ENCODE data around the gene ATP6V1B1.

ATP6V1B1 gene

DNA sequence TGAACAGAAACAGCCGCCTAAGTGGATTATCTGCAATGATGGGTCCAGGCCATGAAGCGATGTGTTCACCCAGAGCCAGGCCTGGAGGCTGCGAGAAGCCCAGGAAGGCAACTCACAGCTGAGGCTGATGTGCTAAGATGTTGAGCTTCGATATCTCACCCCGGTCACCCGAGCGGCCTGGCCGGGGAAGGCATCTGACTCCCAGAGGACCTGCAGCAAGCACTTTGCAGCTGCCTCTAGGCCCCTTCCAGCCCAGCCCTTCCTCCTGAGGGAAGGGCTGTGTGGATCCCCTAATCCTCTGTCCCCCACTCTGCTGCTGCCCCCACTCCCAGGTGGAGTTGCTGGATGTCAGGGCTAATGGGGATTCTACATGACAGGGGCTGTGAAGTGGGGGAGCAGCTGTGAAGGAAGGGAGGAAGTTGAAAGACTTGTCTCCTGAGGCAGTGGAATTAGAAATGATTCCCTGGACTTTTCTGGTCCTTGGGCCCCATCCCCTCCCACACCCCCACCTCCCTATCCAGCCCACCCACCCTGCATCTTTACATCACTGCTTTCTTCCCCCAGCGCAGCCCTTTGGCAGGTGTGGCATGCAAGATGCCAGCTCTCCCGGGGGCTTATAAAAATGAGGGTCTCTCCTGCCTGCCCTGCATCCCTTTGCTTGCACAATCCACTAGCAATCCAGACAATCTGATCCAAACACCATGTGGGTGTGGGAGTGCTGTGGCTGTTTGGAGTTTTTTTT lies 4.3 kb downstream of the ATP6V1B1 start:
- Histone ChIP-seq H3K27me3 (ENCODE audit: low read depth, low read length) (no peaks in the 10 kb centered on the region), H3K27ac (ENCODE audit: low read length) (no peak overlapping the region), H3K36me3 (ENCODE audit: control insufficient read depth in 1 of 2, insufficient read depth in 2 of 2, low read length in 2 of 2) (no peaks in the 10 kb centered on the region), H3K9me3 (ENCODE audit: control insufficient read depth in 1 of 2, low read length in 2 of 2) (no peaks in the 10 kb centered on the region), H3K4me3 (ENCODE audit: low read depth in 1 of 2, low read length in 2 of 2) (no peak overlapping the region), H3K4me1 (ENCODE audit: control insufficient read depth in 1 of 2, insufficient read depth in 2 of 2, low read length in 2 of 2) (no peaks in the 10 kb centered on the region)

DNA sequence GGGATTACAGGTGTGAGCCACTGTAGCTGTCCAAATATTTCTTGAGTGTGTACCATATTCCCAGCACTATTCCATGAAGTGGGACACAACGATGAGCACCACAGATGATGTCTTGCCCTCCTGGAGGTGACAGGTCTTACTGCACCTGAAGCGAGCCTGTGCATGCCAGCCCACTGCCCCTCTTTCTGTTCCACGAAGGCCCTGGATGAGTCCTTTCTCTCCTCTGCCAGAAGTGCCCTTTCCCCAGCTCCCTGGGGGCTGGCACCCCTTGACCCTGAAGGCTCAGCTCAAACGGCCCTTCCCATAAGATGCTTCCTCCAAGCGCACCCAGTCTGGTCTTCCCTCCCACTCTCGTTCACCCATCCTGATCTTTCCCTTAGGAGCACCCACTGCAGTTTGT lies 5.5 kb downstream of the ATP6V1B1 start:
- Histone ChIP-seq H3K4me3 (ENCODE audit: low read depth in 1 of 2, low read length in 2 of 2) (no peak overlapping the region), H3K36me3 (ENCODE audit: control insufficient read depth in 1 of 2, insufficient read depth in 2 of 2, low read length in 2 of 2) (no peaks in the 10 kb centered on the region), H3K4me1 (ENCODE audit: control insufficient read depth in 1 of 2, insufficient read depth in 2 of 2, low read length in 2 of 2) (no peaks in the 10 kb centered on the region), H3K27ac (ENCODE audit: low read length) (no peak overlapping the region), H3K9me3 (ENCODE audit: control insufficient read depth in 1 of 2, low read length in 2 of 2) (no peaks in the 10 kb centered on the region), H3K27me3 (ENCODE audit: low read depth, low read length) (no peaks in the 10 kb centered on the region)

DNA sequence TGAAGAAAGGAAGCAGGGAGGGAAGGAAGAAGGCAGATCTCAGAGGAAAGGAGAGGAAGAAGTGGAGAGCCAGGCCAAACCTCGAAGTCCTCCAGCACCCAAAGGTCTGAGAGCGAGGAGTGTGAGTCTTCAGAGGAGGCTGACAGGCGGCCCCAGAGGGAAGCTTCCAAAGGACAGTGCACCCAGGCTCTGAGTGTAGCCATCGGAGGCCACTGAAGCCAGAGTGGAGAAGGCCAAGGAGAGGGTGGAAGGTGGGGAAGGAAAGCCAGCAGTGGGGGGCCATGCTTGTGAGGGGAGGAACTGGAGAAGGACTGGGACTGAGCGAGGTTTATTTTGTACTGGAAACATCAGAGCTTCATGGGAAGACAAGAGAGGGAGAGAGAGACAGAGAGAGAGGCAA lies 6.0 kb downstream of the ATP6V1B1 start:
- no peaks in the 10 kb centered on the region for H3K4me1 ChIP-seq (ENCODE audit: control insufficient read depth in 1 of 2, insufficient read depth in 2 of 2, low read length in 2 of 2)
- no peaks in the 10 kb centered on the region for H3K9me3 ChIP-seq (ENCODE audit: control insufficient read depth in 1 of 2, low read length in 2 of 2)
- H3K27me3 ChIP-seq (ENCODE audit: low read depth, low read length), result peaks cover 3% of the 10 kb centered on the region
- no peak overlapping the region for H3K4me3 ChIP-seq (ENCODE audit: low read depth in 1 of 2, low read length in 2 of 2)
- no peak overlapping the region for H3K27ac ChIP-seq (ENCODE audit: low read length)
- no peaks in the 10 kb centered on the region for H3K36me3 ChIP-seq (ENCODE audit: control insufficient read depth in 1 of 2, insufficient read depth in 2 of 2, low read length in 2 of 2)

DNA sequence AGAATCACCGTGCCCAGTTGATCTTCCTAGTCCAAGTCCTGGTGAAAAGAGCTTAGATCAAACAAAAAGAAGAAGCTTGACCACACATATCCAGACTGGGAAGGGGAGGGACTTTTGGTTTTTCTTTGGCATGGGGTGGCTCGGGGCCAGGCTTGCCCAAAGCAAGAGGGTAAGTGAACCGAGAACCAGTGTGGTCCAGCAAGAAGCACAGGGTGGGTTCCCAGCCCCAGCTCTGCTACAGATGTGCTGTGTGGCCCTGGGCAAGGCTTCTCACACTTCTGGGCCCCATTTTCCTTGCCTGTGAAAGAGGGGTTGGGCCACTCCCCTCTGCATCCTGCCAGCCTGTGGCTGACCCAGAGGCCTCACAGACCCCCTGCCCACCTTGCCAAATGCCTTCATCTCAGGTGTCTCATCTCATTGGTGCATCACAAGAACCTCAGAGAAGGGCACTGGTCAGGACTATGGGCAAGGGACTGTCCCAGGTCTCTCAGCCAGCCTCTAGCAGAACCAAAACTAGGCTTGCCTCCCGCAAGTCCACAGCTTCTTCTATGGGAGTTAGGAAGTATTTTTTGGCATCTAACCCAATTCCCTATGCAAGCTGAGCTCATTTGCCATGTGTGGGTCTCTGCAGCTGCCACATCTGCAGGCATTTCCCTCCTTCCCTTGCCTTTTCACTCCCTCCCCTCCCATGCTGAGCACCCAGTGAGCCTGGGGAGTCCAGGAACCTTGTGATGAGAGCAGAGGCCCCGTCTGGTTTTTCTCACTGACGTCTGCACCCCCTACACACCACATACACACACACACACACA lies 6.9 kb downstream of the ATP6V1B1 start:
- H3K27ac ChIP-seq (ENCODE audit: low read length), result no peak overlapping the region
- no peak overlapping the region for H3K4me3 ChIP-seq (ENCODE audit: low read depth in 1 of 2, low read length in 2 of 2)
- H3K27me3 ChIP-seq (ENCODE audit: low read depth, low read length), result peaks cover 12% of the 10 kb centered on the region
- H3K36me3 ChIP-seq (ENCODE audit: control insufficient read depth in 1 of 2, insufficient read depth in 2 of 2, low read length in 2 of 2), result no peaks in the 10 kb centered on the region
- H3K4me1 ChIP-seq (ENCODE audit: control insufficient read depth in 1 of 2, insufficient read depth in 2 of 2, low read length in 2 of 2), result no peaks in the 10 kb centered on the region
- H3K9me3 ChIP-seq (ENCODE audit: control insufficient read depth in 1 of 2, low read length in 2 of 2), result no peaks in the 10 kb centered on the region

DNA sequence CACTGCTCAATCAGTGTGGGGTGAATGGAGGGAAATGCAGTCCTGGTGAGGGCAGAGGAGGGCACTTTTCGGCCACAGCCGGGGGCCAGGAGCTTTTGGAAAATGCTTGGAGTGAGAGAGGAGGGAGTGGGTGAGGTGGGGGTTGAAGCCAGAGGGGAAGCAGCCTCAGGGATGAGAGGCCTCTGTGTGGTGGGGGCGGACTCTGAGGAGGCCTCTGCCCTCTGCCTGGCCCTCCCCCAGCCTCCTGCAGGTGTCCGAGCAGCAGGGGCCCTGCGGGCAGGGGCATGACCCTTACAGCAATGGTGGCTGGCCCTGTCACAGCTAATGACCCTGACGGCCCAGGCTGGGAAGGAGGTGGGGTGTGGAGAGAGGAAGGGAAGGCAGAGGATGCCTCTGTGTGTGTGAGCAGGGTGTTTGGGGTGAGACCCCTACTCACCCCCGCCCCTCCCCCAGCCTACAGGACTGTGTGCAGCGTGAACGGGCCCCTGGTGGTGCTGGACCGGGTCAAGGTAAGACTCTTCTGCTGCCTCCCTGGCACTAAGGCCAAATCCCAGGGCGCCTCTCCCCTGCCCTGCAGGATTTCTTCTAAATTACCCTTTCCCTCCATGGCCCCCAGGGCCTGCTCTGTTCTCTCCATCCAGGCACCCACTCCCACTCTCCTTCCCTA lies 7.6 kb downstream of the ATP6V1B1 start:
- Histone ChIP-seq H3K4me1 (ENCODE audit: control insufficient read depth in 1 of 2, insufficient read depth in 2 of 2, low read length in 2 of 2) (no peaks in the 10 kb centered on the region), H3K36me3 (ENCODE audit: control insufficient read depth in 1 of 2, insufficient read depth in 2 of 2, low read length in 2 of 2) (no peaks in the 10 kb centered on the region), H3K4me3 (ENCODE audit: low read depth in 1 of 2, low read length in 2 of 2) (no peak overlapping the region), H3K9me3 (ENCODE audit: control insufficient read depth in 1 of 2, low read length in 2 of 2) (no peaks in the 10 kb centered on the region), H3K27ac (ENCODE audit: low read length) (no peak overlapping the region), H3K27me3 (ENCODE audit: low read depth, low read length) (peaks cover 18% of the 10 kb centered on the region)

DNA sequence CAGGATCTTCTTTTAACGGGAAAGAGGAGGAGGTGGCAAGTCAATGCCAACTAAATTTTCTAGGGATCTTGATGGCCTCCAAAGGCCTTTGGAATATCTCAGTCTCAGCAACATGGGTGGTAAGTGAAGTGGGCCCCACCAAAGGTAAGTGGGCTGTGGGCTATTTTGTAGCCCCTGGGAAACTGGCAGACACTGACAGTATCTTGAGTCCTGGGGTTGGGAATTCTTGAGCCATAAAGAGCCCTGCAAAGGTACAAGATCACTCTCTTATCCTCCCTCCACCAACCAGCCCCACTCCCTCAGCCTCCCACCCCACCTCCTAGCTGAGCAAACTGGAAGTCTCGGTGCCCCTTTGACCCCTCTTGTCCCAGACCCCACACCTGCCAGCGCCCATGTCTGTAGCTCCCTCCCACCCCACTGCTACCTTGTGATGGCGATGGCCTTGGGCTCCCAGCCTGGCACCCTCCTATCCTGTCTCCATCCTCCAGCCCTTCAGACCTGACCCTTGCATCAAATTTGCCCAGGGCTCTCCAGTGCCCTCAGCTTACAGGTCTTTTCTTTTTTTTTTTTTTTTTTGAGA lies 8.5 kb downstream of the ATP6V1B1 start:
- Histone ChIP-seq H3K4me1 (ENCODE audit: control insufficient read depth in 1 of 2, insufficient read depth in 2 of 2, low read length in 2 of 2) (peaks cover 0 to 3% of the 10 kb centered on the region in 2 donors), H3K4me3 (ENCODE audit: low read depth in 1 of 2, low read length in 2 of 2) (no peak overlapping the region), H3K27ac (ENCODE audit: low read length) (no peak overlapping the region), H3K9me3 (ENCODE audit: control insufficient read depth in 1 of 2, low read length in 2 of 2) (no peaks in the 10 kb centered on the region), H3K27me3 (ENCODE audit: low read depth, low read length) (peaks cover 18% of the 10 kb centered on the region), H3K36me3 (ENCODE audit: control insufficient read depth in 1 of 2, insufficient read depth in 2 of 2, low read length in 2 of 2) (no peaks in the 10 kb centered on the region)

DNA sequence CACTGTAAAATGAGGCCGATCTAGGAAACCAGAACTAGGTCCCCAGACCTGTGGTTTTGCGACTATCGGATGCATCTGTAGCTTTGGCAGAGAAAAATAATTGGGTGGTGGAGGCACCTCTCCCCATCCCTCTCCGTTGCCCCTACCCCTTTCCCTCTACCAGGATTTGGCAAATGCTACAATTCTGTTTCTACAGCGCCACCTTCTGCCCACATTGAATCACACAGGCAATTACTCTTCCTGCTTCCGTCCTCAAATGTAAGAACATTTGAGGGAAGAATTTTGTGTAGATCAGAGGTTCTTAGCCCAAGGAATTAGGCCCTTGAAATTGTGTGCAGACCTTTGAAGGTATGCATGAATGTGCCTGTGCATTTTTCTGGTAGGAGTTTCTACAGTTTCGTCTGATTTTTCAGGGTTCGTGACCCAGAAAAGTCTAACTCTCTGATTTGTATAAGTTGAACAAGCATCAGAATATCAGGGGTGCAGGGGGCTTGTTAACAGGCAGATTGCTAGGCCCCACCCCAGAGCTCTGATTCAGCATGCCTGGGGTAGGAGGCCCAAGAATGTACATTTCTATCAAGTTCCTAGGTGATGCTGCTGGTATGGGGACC lies 11.2 kb downstream of the ATP6V1B1 start:
- H3K4me1 ChIP-seq (ENCODE audit: control insufficient read depth in 1 of 2, insufficient read depth in 2 of 2, low read length in 2 of 2), result peaks cover 0 to 3% of the 10 kb centered on the region in 2 donors
- H3K27ac ChIP-seq (ENCODE audit: low read length), result no peak overlapping the region
- H3K9me3 ChIP-seq (ENCODE audit: control insufficient read depth in 1 of 2, low read length in 2 of 2), result no peaks in the 10 kb centered on the region
- H3K4me3 ChIP-seq (ENCODE audit: low read depth in 1 of 2, low read length in 2 of 2), result no peak overlapping the region
- no peaks in the 10 kb centered on the region for H3K36me3 ChIP-seq (ENCODE audit: control insufficient read depth in 1 of 2, insufficient read depth in 2 of 2, low read length in 2 of 2)
- H3K27me3 ChIP-seq (ENCODE audit: low read depth, low read length), result peaks cover 18% of the 10 kb centered on the region

DNA sequence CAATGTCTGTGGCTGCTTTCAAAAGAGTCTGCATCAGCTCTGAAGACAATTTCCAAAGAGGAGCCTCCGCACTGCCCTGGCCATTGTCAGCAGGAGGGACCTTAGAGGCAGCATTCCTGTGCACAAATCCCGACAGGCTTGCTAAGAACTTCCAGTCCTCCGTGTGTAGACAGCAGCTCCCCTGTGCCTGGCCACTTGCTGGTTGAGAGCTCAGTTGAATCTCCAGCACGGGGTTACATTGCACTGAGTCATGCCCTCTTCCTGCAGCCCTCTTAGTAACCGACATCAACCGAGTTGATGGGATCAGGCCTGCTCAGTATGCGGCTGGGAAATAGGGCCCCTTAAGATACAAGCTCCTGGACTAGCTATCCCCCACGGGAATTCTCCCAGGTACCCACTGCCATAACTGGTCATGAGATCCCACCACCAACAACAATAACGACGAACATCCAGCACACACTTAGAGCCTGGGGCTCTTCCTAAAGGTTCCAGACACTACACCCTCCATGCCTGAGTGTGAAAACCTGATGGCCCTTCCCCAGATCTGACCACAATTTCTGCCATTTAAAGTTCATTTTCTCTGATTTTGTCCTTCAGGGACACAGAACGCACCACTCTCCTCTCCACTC lies 12.0 kb downstream of the ATP6V1B1 start:
- H3K4me1 ChIP-seq (ENCODE audit: control insufficient read depth in 1 of 2, insufficient read depth in 2 of 2, low read length in 2 of 2), result peaks cover 0 to 3% of the 10 kb centered on the region in 2 donors
- H3K9me3 ChIP-seq (ENCODE audit: control insufficient read depth in 1 of 2, low read length in 2 of 2), result no peaks in the 10 kb centered on the region
- H3K36me3 ChIP-seq (ENCODE audit: control insufficient read depth in 1 of 2, insufficient read depth in 2 of 2, low read length in 2 of 2), result no peaks in the 10 kb centered on the region
- H3K27ac ChIP-seq (ENCODE audit: low read length), result no peak overlapping the region
- H3K27me3 ChIP-seq (ENCODE audit: low read depth, low read length), result peaks cover 18% of the 10 kb centered on the region
- peak overlapping the region in 1 of 2 donors; percentile 40 for H3K4me3 ChIP-seq (ENCODE audit: low read depth in 1 of 2, low read length in 2 of 2)

DNA sequence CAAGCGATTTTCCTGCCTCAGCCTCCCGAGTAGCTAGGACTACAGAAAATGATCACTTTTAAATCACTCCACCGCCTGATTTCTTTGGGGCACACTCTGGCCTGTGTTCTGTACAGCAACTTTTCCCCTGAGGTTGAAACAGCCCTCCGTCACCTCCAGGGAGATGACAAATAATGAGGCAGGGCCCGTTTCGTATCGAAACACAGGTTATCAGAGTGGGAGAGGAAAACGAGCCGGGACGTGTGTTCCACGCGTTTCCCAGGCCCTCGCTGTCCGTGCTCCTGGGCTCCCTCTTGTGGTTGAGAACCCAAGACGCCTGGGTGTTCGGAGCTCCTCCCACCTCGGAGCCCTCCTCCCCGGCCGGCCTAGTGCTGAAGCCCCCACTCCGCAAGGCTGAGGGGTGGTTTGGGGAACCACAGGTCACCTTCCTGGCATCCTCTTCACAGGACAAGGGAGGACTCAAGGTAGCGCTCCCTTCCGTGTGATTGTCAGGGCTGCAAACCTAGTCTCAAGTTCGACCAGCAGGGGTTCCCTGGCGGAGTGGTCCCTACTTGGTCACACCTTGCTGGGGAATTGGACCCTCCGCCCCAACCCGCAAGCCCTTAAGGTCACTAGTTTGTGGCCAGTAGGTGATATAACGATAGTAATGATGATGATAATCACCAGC lies 12.8 kb downstream of the ATP6V1B1 start:
- Histone ChIP-seq H3K4me3 (ENCODE audit: low read depth in 1 of 2, low read length in 2 of 2) (peak overlapping the region; percentile 40 to 55), H3K9me3 (ENCODE audit: control insufficient read depth in 1 of 2, low read length in 2 of 2) (no peaks in the 10 kb centered on the region), H3K27ac (ENCODE audit: low read length) (no peak overlapping the region), H3K27me3 (ENCODE audit: low read depth, low read length) (peaks cover 18% of the 10 kb centered on the region), H3K36me3 (ENCODE audit: control insufficient read depth in 1 of 2, insufficient read depth in 2 of 2, low read length in 2 of 2) (no peaks in the 10 kb centered on the region), H3K4me1 (ENCODE audit: control insufficient read depth in 1 of 2, insufficient read depth in 2 of 2, low read length in 2 of 2) (peaks cover 0 to 3% of the 10 kb centered on the region in 2 donors)

DNA sequence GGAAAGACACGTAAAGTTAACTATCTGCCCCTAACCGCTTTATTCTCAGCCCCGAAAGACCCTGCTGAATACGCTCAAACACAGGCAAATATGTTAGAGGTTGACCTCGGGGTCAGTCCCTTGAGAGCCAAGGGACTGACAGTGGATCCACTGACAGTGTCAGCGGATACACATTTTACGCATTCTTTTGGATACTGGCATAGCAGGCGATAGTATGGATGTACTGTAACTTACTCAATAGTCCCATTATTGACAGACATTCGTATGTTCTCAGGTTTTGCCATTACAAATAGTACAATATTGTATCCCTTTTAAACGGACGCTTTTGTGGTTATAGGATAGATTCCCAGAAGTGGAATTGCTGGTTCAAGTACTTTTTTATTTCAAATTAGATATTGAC lies 13.4 kb downstream of the ATP6V1B1 start:
- H3K9me3 ChIP-seq (ENCODE audit: control insufficient read depth in 1 of 2, low read length in 2 of 2), result no peaks in the 10 kb centered on the region
- H3K36me3 ChIP-seq (ENCODE audit: control insufficient read depth in 1 of 2, insufficient read depth in 2 of 2, low read length in 2 of 2), result no peaks in the 10 kb centered on the region
- no peak overlapping the region for H3K4me3 ChIP-seq (ENCODE audit: low read depth in 1 of 2, low read length in 2 of 2)
- peaks cover 18% of the 10 kb centered on the region for H3K27me3 ChIP-seq (ENCODE audit: low read depth, low read length)
- H3K27ac ChIP-seq (ENCODE audit: low read length), result no peak overlapping the region
- peaks cover 0 to 3% of the 10 kb centered on the region in 2 donors for H3K4me1 ChIP-seq (ENCODE audit: control insufficient read depth in 1 of 2, insufficient read depth in 2 of 2, low read length in 2 of 2)

Data from muscle layer of duodenum (tissue), 2 donors.